Activated CD8-positive, alpha-beta T cell treated with anti-CD3 and anti-CD28 coated beads for 36 hours (primary cell): ENCODE measurements around the gene CHRNA1. TPM values are rescaled to one million over a fixed set of nuclear protein-coding genes. Genes with fewer than 3 reads are reported as not detected.

Experiments used
- ATAC-seq: fragments of 200-7000 bp; cut with Tn5 transposase; one replicate; pipeline ENCODE4 v1.10.0; 2021; ENCODE audit warnings: mild to moderate bottlenecking, moderate library complexity
- CTCF ChIA-PET: fragments of 350-600 bp; sonication (Branson Sonifier 250); formaldehyde crosslinking; loops from one replicate; lab custom pipeline; 2021; ENCODE audit warnings: antibody characterized with exemption; lab: Charles Lee
- POLR2A ChIA-PET: fragments of 350-600 bp; sonication (Branson Sonifier 250); formaldehyde crosslinking; loops from one replicate; lab custom pipeline; 2021; ENCODE audit warnings: antibody characterized with exemption; lab: Charles Lee
- DNase-seq: peaks from one replicate; pipeline ENCODE4 v3.0.0-alpha.2; 2020
- H3K27ac Mint-ChIP-seq: one replicate; pipeline ENCODE4 v1.8.0; 2021; ENCODE audit warnings: mild to moderate bottlenecking, mixed read lengths
- H3K27me3 Mint-ChIP-seq: one replicate; pipeline ENCODE4 v1.8.0; 2021; ENCODE audit warnings: mixed read lengths
- H3K36me3 Mint-ChIP-seq: one replicate; pipeline ENCODE4 v1.8.0; 2021; ENCODE audit warnings: low read depth, mixed read lengths
- H3K4me1 Mint-ChIP-seq: one replicate; pipeline ENCODE4 v1.8.0; 2021; ENCODE audit warnings: low read depth, mixed read lengths
- H3K4me3 Mint-ChIP-seq: one replicate; pipeline ENCODE4 v1.8.0; 2021; ENCODE audit warnings: mild to moderate bottlenecking, moderate library complexity, mixed read lengths
- H3K9me3 Mint-ChIP-seq: one replicate; pipeline ENCODE4 v1.8.0; 2021; ENCODE audit warnings: mixed read lengths
- CTCF ChIP-seq: fragments of 200-600 bp; IDR thresholded peaks from one replicate; pipeline ENCODE4 v1.8.0; 2022; ENCODE audit warnings: antibody characterized with exemption, mild to moderate bottlenecking
- intact Hi-C: fragments of 100-400 bp; cut with micrococcal nuclease; formaldehyde crosslinking; loops from one replicate; pipeline ENCODE4 v1.10.0; 2022
- total RNA-seq, 2 experiments: library from RNA; stranded (reverse); gene quantifications; one replicate each; pipeline ENCODE4 v1.2.3, GENCODE V29; 2021

CHRNA1 gene
- total RNA-seq, 2 experiments from 2014 or later: not detected

- Mint-ChIP-seq H3K4me1 (peaks cover 49% of the 10 kb centered on the region), H3K27ac (peak overlapping the region; percentile 88), H3K36me3 (no peaks in the 10 kb centered on the region), H3K9me3 (no peaks in the 10 kb centered on the region), H3K4me3 (no peak overlapping the region), H3K27me3 (no peaks in the 10 kb centered on the region)
- intact Hi-C loops: loop anchor here (5.0 kb wide), 1 partner anchor 60 kb away; no protein-coding TSS in a partner anchor
- no peak for TF ChIP-seq CTCF
- ChIA-PET CTCF (interaction anchor here (0.9 to 12.3 kb wide), 7 partner anchors 12 to 215 kb away, joined by 3 to 105 read pairs (median 4); no protein-coding TSS in a partner anchor), POLR2A (interaction anchor here (1.2 kb wide), 1 partner anchor 13 kb away, joined by 3 read pairs; no protein-coding TSS in a partner anchor)
- ATAC-seq (no peak), DNase-seq (no peak)
These were observed 13.2 kb upstream of the CHRNA1 start for GRCh38 chr2:174777347-174778084.

- TF ChIP-seq CTCF: peak; percentile 23
- intact Hi-C loops: loop anchor here (5.0 kb wide), 1 partner anchor 61 kb away; no protein-coding TSS in a partner anchor
- Mint-ChIP-seq H3K27ac (no peak overlapping the region), H3K4me3 (no peak overlapping the region), H3K36me3 (no peaks in the 10 kb centered on the region), H3K9me3 (no peaks in the 10 kb centered on the region), H3K4me1 (peaks cover 54% of the 10 kb centered on the region), H3K27me3 (no peaks in the 10 kb centered on the region)
- ChIA-PET POLR2A (no interaction called here), CTCF (interaction anchor here (1.1 to 12.3 kb wide), 8 partner anchors 12 to 77 kb away, joined by 4 to 105 read pairs (median 5); no protein-coding TSS in a partner anchor)
- DNase-seq (no peak), ATAC-seq (no peak)
These were observed 12.4 kb upstream of the CHRNA1 start for GRCh38 chr2:174776675-174777074.

GRCh38 chr2:174776223-174776622 is 12.0 kb upstream of the CHRNA1 start:
- ChIA-PET CTCF (interaction anchor here (0.7 to 12.3 kb wide), 13 partner anchors 12 to 211 kb away, joined by 3 to 105 read pairs (median 5); partner anchors contain the start of gene CHRNA1), POLR2A (no interaction called here)
- DNase-seq (peak; percentile 53), ATAC-seq (no peak)
- H3K4me1 Mint-ChIP-seq: peaks cover 54% of the 10 kb centered on the region
- H3K27ac Mint-ChIP-seq: no peak overlapping the region
- no peaks in the 10 kb centered on the region for H3K9me3 Mint-ChIP-seq
- intact Hi-C loops: loop anchor here (5.0 kb wide), 1 partner anchor 61 kb away; no protein-coding TSS in a partner anchor
- peak; percentile 49 for TF ChIP-seq CTCF
- H3K4me3 Mint-ChIP-seq: no peak overlapping the region
- no peaks in the 10 kb centered on the region for H3K27me3 Mint-ChIP-seq
- H3K36me3 Mint-ChIP-seq: no peaks in the 10 kb centered on the region

GRCh38 chr2:174775571-174775980 is 11.3 kb upstream of the CHRNA1 start:
- Mint-ChIP-seq H3K27ac (no peak overlapping the region), H3K4me1 (peaks cover 53% of the 10 kb centered on the region), H3K27me3 (no peaks in the 10 kb centered on the region), H3K36me3 (no peaks in the 10 kb centered on the region), H3K4me3 (no peak overlapping the region), H3K9me3 (no peaks in the 10 kb centered on the region)
- TF ChIP-seq CTCF: no peak
- no peak for DNase-seq
- intact Hi-C loops: loop anchor here (5.0 kb wide), 1 partner anchor 62 kb away; no protein-coding TSS in a partner anchor
- POLR2A ChIA-PET: no interaction called here
- CTCF ChIA-PET: interaction anchor here (0.7 to 12.3 kb wide), 19 partner anchors 10 to 255 kb away, joined by 3 to 105 read pairs (median 4); partner anchors contain the start of gene CHRNA1
- ATAC-seq: no peak
